ENCODE results near the gene STXBP5L.

STXBP5L gene

DNA sequence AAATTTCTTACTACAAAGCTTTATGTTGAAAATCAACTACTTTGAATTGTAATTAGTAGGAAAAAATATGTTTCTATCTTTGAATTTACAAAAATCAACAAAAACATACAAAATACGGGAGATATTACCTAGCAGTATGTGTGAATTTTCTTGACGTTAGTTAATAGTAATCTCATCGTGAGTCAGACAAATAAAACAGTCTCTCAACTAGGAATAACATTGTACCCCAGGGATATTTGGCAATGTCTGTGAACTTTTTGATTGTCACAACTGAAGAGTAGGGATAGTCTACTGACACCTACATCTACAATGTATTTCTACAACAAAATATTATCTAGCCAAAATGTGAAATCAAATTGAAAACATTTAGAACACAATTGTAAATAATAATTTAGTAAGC lies 387.4 kb downstream of the STXBP5L start:
- TF ChIP-seq ZNF70 (CRISPR knock-in tag; IDR thresholded peaks at IDR 0.05), result no peak
- TF ChIP-seq, protein P1, sequence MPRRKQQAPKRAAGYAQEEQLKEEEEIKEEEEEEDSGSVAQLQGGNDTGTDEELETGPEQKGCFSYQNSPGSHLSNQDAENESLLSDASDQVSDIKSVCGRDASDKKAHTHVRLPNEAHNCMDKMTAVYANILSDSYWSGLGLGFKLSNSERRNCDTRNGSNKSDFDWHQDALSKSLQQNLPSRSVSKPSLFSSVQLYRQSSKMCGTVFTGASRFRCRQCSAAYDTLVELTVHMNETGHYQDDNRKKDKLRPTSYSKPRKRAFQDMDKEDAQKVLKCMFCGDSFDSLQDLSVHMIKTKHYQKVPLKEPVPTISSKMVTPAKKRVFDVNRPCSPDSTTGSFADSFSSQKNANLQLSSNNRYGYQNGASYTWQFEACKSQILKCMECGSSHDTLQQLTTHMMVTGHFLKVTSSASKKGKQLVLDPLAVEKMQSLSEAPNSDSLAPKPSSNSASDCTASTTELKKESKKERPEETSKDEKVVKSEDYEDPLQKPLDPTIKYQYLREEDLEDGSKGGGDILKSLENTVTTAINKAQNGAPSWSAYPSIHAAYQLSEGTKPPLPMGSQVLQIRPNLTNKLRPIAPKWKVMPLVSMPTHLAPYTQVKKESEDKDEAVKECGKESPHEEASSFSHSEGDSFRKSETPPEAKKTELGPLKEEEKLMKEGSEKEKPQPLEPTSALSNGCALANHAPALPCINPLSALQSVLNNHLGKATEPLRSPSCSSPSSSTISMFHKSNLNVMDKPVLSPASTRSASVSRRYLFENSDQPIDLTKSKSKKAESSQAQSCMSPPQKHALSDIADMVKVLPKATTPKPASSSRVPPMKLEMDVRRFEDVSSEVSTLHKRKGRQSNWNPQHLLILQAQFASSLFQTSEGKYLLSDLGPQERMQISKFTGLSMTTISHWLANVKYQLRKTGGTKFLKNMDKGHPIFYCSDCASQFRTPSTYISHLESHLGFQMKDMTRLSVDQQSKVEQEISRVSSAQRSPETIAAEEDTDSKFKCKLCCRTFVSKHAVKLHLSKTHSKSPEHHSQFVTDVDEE (CRISPR knock-in tag; IDR thresholded peaks at IDR 0.05), result no peak
- no peak for TF ChIP-seq OSR1 (CRISPR knock-in tag; IDR thresholded peaks at IDR 0.05)
- no peak for TF ChIP-seq ZFP30 (CRISPR knock-in tag; IDR thresholded peaks at IDR 0.05)
- TF ChIP-seq ZC3H10 (CRISPR knock-in tag; IDR thresholded peaks at IDR 0.05), result no peak
- TF ChIP-seq CREB5 (CRISPR knock-in tag; IDR thresholded peaks at IDR 0.05; ENCODE audit: low read depth), result no peak
- no peak for TF ChIP-seq ESRRG (CRISPR knock-in tag; IDR thresholded peaks at IDR 0.05)
- no peak for TF ChIP-seq CSDC2 (CRISPR knock-in tag; IDR thresholded peaks at IDR 0.05)
- no peak for TF ChIP-seq ZNF565 (CRISPR knock-in tag; conservative IDR thresholded peaks at IDR 0.05; ENCODE audit: low read depth)
- no peak for TF ChIP-seq ARNTL (CRISPR knock-in tag; IDR thresholded peaks at IDR 0.05; ENCODE audit: borderline replicate concordance, low read depth)
- TF ChIP-seq TCF4 (CRISPR knock-in tag; IDR thresholded peaks at IDR 0.05; ENCODE audit: borderline replicate concordance), result no peak
- TF ChIP-seq TOX (CRISPR knock-in tag; IDR thresholded peaks at IDR 0.05; ENCODE audit: borderline replicate concordance), result no peak
- no peak for ATAC-seq

DNA sequence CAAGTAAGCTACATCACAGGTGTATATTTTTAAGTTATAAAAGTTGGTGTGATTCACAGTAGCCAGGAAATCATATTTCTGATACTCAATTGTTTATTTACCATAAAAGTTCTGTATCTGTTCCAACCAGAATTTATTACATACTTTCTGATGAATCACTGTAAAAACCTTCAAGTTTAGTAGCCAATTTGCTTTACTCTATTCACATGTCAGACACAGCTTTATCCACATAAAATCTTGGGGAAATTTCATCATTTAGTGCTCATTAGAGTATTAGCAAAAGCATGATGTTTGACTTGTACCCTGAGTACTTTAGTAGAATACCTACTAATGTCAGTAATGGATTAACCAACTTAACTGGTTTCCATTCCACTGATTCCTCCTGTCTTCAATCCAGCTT lies 388.0 kb downstream of the STXBP5L start:
- ATAC-seq, result no peak
- TF ChIP-seq ISL1 (CRISPR knock-in tag; IDR thresholded peaks at IDR 0.05) (no peak), ZNF8 (CRISPR knock-in tag; IDR thresholded peaks at IDR 0.05) (no peak), PATZ1 (CRISPR knock-in tag; IDR thresholded peaks at IDR 0.05; ENCODE audit: borderline replicate concordance) (no peak), GLIS3 (CRISPR knock-in tag; IDR thresholded peaks at IDR 0.05) (no peak), ZNF70 (CRISPR knock-in tag; IDR thresholded peaks at IDR 0.05) (no peak), TCF4 (CRISPR knock-in tag; IDR thresholded peaks at IDR 0.05; ENCODE audit: borderline replicate concordance) (no peak), PPARA (CRISPR knock-in tag; IDR thresholded peaks at IDR 0.05; ENCODE audit: borderline replicate concordance) (no peak), CSRNP3 (CRISPR knock-in tag; IDR thresholded peaks at IDR 0.05) (no peak), ZC3H10 (CRISPR knock-in tag; IDR thresholded peaks at IDR 0.05) (no peak), CSDC2 (CRISPR knock-in tag; IDR thresholded peaks at IDR 0.05) (no peak), CREB5 (CRISPR knock-in tag; IDR thresholded peaks at IDR 0.05; ENCODE audit: low read depth) (no peak), ZNF565 (CRISPR knock-in tag; conservative IDR thresholded peaks at IDR 0.05; ENCODE audit: low read depth) (no peak), ESRRG (CRISPR knock-in tag; IDR thresholded peaks at IDR 0.05) (no peak), BACH2 (CRISPR knock-in tag; IDR thresholded peaks at IDR 0.05; ENCODE audit: borderline replicate concordance) (no peak), ZFP30 (CRISPR knock-in tag; IDR thresholded peaks at IDR 0.05) (no peak)
- TF ChIP-seq, protein P2, sequence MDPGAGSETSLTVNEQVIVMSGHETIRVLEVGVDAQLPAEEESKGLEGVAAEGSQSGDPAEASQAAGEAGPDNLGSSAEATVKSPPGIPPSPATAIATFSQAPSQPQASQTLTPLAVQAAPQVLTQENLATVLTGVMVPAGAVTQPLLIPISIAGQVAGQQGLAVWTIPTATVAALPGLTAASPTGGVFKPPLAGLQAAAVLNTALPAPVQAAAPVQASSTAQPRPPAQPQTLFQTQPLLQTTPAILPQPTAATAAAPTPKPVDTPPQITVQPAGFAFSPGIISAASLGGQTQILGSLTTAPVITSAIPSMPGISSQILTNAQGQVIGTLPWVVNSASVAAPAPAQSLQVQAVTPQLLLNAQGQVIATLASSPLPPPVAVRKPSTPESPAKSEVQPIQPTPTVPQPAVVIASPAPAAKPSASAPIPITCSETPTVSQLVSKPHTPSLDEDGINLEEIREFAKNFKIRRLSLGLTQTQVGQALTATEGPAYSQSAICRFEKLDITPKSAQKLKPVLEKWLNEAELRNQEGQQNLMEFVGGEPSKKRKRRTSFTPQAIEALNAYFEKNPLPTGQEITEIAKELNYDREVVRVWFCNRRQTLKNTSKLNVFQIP (CRISPR knock-in tag; IDR thresholded peaks at IDR 0.05; ENCODE audit: borderline replicate concordance, low read depth), result no peak
- TF ChIP-seq, protein P1 (CRISPR knock-in tag; IDR thresholded peaks at IDR 0.05), result no peak

Data from SK-N-SH treated with all-trans-retinoic acid at 6 μM for 48 hours (cell line).